ENCODE results near the gene MAPK7.

GRCh38 chr17:19384723-19385391 lies 6.6 kb downstream of the MAPK7 start:
- TF ChIP-seq EZH2phosphoT487 (IDR thresholded peaks at IDR 0.05; ENCODE audit: insufficient read depth, low read depth): no peak
- TF ChIP-seq EZH2 (IDR thresholded peaks at IDR 0.05; ENCODE audit: insufficient read depth, poor library complexity, severe bottlenecking): no peak

Measured in GM23248 (cell line).